HepG2 (cell line): ENCODE measurements around the gene SF3B6. TPM values are rescaled to one million over a fixed set of nuclear protein-coding genes. Genes with fewer than 3 reads are reported as not detected.

Experiments used
- FOXK2 ChIP-seq: fragments of 450-650 bp; IDR thresholded peaks from 2 replicates; pipeline ENCODE4 v1.6.1; 2016
- HOXD1 ChIP-seq: sonication (generic); formaldehyde crosslinking; IDR thresholded peaks from 2 replicates; pipeline ENCODE4 v1.5.0; 2020; ENCODE audit warnings: missing genetic modification reagents
- MAFK ChIP-seq, 2 experiments: IDR thresholded peaks in 1 of 2; conservative IDR thresholded peaks in 1 of 2; 2 replicates each; pipeline ENCODE4 v1.6.1; 2011; ENCODE audit warnings: improper control_type of control experiment in 2 of 2, low read length in 2 of 2
- NR2F6 ChIP-seq, 2 experiments: IDR thresholded peaks; 2 replicates each; pipeline ENCODE4 v1.6.1; 2016; ENCODE audit warnings: antibody characterized with exemption in 1 of 2, mild to moderate bottlenecking in 1 of 2
- PHF20 ChIP-seq: sonication (generic); formaldehyde crosslinking; IDR thresholded peaks from 2 replicates; pipeline ENCODE4 v1.5.0; 2020; ENCODE audit warnings: mild to moderate bottlenecking, missing genetic modification reagents
- RFX1 ChIP-seq: fragments of 450-650 bp; IDR thresholded peaks from 2 replicates; pipeline ENCODE4 v1.6.1; 2017
- SNAPC2 ChIP-seq: sonication (generic); formaldehyde crosslinking; IDR thresholded peaks from 2 replicates; pipeline ENCODE4 v1.8.1; 2022; ENCODE audit warnings: mild to moderate bottlenecking, missing genetic modification reagents
- ZBED4 ChIP-seq: sonication (generic); formaldehyde crosslinking; IDR thresholded peaks from 2 replicates; pipeline ENCODE4 v1.4.0; 2020; ENCODE audit warnings: missing genetic modification reagents, borderline replicate concordance
- ZBTB3 ChIP-seq: sonication (generic); formaldehyde crosslinking; IDR thresholded peaks from 2 replicates; pipeline ENCODE4 v1.4.0; 2020; ENCODE audit warnings: low read depth, mild to moderate bottlenecking, moderate library complexity, missing genetic modification reagents, borderline replicate concordance
- ZNF253 ChIP-seq: sonication (generic); formaldehyde crosslinking; IDR thresholded peaks from 2 replicates; pipeline ENCODE4 v1.8.0; 2022; ENCODE audit warnings: mild to moderate bottlenecking, missing genetic modification reagents, borderline replicate concordance
- ZNF263 ChIP-seq: sonication (generic); formaldehyde crosslinking; IDR thresholded peaks from 2 replicates; pipeline ENCODE4 v1.4.0; 2020; ENCODE audit warnings: missing genetic modification reagents
- ZSCAN29 ChIP-seq: sonication (generic); formaldehyde crosslinking; conservative IDR thresholded peaks from 2 replicates; pipeline ENCODE4 v1.4.0; 2020; ENCODE audit warnings: mild to moderate bottlenecking, missing genetic modification reagents
- ZXDC ChIP-seq: sonication (generic); formaldehyde crosslinking; IDR thresholded peaks from 2 replicates; pipeline ENCODE4 v1.5.0; 2020; ENCODE audit warnings: mild to moderate bottlenecking, missing genetic modification reagents
- polyA plus RNA-seq, 8 experiments: library from polyadenylated mRNA; depleted of rRNA in 3 of 8; stranded (reverse) in 7 of 8; unstranded in 1 of 8; fragments of >200 nt; fragmentation: Illumina TruSeq in 4 of 8; extraction: Trizol in 4 of 8; gene quantifications; 2 replicates each; pipeline versions ENCODE4 v1.2.1 to v1.2.3, GENCODE V29; 2011 to 2016; ENCODE audit warnings: low read depth in 4 of 8, missing spikeins in 1 of 8, mixed read lengths in 1 of 8; ENCODE audit not compliant: insufficient read depth in 1 of 8
- total RNA-seq, 5 experiments: library from RNA; depleted of rRNA; stranded (reverse); fragments of >200 nt; fragmentation: Illumina TruSeq; extraction: Trizol; gene quantifications; 2 replicates each; pipeline ENCODE4 v1.2.3, GENCODE V29; 2016; ENCODE audit warnings: low read depth in 1 of 5
- TF ChIP-seq, protein P1 (sequence below): sonication (generic); formaldehyde crosslinking; IDR thresholded peaks from 2 replicates; pipeline ENCODE4 v1.5.1; 2020; ENCODE audit warnings: mild to moderate bottlenecking, missing genetic modification reagents, borderline replicate concordance
- TF ChIP-seq, protein P2 (sequence below): sonication (generic); formaldehyde crosslinking; IDR thresholded peaks from 2 replicates; pipeline ENCODE4 v1.8.0; 2022; ENCODE audit warnings: mild to moderate bottlenecking, missing genetic modification reagents; ENCODE audit not compliant: insufficient replicate concordance

The SF3B6 gene
- total and polyA plus RNA-seq, 2 of the 13 experiments (the other 11 are each of a cell fraction or from before 2014, with no cell fraction given): 177 to 182 TPM

DNA sequence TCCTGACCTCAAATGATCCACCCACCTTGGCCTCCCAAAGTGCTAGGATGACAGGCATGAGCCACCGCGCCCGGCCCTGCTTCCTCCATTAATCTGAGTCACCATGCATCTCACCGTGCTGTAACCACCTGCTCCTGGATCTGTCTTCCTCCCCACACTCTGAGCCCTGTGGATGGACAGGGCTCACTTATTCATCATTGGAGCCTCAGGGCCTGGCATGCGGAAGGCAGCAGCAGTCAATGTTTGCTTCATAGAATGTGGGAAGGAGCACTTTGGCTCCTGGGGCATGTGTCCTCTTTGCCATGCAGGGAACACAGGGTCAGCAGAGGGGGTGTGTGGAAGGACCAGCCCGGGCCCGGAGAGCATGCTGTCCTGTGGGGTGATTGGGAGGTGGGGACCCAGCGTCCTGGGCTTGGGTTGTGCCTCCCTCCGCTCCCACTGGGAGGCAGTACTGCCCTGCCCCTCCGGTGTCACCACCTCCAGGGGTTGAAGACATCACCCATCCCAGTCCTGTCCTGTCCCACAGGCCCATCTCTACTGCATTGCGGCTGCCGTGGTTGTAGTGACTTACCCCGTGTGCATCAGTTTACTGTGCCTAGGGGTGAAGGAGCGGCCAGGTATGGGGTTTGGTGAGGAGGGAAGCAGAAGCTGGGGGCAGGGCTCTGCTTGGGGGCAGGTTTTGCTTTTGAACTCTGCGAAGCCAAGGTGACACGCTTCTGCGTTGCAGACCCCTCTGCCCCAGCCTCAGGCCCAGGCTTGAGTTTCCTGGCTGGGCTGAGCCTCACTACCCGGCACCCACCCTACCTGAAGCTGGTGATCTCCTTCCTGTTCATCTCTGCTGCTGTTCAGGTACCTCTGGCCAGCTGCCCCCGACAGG, 54.8 kb downstream of the SF3B6 start (continued):
- TF ChIP-seq, protein P1, sequence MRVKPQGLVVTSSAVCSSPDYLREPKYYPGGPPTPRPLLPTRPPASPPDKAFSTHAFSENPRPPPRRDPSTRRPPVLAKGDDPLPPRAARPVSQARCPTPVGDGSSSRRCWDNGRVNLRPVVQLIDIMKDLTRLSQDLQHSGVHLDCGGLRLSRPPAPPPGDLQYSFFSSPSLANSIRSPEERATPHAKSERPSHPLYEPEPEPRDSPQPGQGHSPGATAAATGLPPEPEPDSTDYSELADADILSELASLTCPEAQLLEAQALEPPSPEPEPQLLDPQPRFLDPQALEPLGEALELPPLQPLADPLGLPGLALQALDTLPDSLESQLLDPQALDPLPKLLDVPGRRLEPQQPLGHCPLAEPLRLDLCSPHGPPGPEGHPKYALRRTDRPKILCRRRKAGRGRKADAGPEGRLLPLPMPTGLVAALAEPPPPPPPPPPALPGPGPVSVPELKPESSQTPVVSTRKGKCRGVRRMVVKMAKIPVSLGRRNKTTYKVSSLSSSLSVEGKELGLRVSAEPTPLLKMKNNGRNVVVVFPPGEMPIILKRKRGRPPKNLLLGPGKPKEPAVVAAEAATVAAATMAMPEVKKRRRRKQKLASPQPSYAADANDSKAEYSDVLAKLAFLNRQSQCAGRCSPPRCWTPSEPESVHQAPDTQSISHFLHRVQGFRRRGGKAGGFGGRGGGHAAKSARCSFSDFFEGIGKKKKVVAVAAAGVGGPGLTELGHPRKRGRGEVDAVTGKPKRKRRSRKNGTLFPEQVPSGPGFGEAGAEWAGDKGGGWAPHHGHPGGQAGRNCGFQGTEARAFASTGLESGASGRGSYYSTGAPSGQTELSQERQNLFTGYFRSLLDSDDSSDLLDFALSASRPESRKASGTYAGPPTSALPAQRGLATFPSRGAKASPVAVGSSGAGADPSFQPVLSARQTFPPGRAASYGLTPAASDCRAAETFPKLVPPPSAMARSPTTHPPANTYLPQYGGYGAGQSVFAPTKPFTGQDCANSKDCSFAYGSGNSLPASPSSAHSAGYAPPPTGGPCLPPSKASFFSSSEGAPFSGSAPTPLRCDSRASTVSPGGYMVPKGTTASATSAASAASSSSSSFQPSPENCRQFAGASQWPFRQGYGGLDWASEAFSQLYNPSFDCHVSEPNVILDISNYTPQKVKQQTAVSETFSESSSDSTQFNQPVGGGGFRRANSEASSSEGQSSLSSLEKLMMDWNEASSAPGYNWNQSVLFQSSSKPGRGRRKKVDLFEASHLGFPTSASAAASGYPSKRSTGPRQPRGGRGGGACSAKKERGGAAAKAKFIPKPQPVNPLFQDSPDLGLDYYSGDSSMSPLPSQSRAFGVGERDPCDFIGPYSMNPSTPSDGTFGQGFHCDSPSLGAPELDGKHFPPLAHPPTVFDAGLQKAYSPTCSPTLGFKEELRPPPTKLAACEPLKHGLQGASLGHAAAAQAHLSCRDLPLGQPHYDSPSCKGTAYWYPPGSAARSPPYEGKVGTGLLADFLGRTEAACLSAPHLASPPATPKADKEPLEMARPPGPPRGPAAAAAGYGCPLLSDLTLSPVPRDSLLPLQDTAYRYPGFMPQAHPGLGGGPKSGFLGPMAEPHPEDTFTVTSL (CRISPR knock-in tag): no peak
- TF ChIP-seq ZNF253 (CRISPR knock-in tag) (no peak), RFX1 (no peak), HOXD1 (CRISPR knock-in tag) (no peak), PHF20 (CRISPR knock-in tag) (no peak), ZBTB3 (CRISPR knock-in tag) (no peak), ZNF263 (CRISPR knock-in tag) (no peak), MAFK (conservative IDR thresholded peaks at IDR 0.05 in 1 of 2, IDR thresholded peaks at IDR 0.05 in 1 of 2; ENCODE audit: low read length in 2 of 2) (no peak), ZXDC (no peak), SNAPC2 (CRISPR knock-in tag) (no peak), NR2F6 (IDR thresholded peaks at IDR 0.05) (no peak), NR2F6 (CRISPR knock-in tag; IDR thresholded peaks at IDR 0.05) (peak; percentile 25; the same call in 1 of the 2 replicates), ZSCAN29 (CRISPR knock-in tag) (no peak), FOXK2 (no peak), ZBED4 (CRISPR knock-in tag) (no peak)
- TF ChIP-seq, protein P2, sequence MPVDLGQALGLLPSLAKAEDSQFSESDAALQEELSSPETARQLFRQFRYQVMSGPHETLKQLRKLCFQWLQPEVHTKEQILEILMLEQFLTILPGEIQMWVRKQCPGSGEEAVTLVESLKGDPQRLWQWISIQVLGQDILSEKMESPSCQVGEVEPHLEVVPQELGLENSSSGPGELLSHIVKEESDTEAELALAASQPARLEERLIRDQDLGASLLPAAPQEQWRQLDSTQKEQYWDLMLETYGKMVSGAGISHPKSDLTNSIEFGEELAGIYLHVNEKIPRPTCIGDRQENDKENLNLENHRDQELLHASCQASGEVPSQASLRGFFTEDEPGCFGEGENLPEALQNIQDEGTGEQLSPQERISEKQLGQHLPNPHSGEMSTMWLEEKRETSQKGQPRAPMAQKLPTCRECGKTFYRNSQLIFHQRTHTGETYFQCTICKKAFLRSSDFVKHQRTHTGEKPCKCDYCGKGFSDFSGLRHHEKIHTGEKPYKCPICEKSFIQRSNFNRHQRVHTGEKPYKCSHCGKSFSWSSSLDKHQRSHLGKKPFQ: no peak
